HEK293 (cell line): ENCODE data around the gene BLTP3B.

Source experiments
- CTCF ChIP-seq: fragments of 450-650 bp; formaldehyde crosslinking; IDR thresholded peaks from 2 replicates; pipeline ENCODE4 v1.5.1; 2016; ENCODE audit warnings: missing biosample characterization, missing genetic modification characterization
- KLF9 ChIP-seq: fragments of 450-650 bp; formaldehyde crosslinking; IDR thresholded peaks from 2 replicates; pipeline ENCODE4 v1.5.1; 2016; ENCODE audit warnings: missing biosample characterization, missing genetic modification characterization, low read depth
- RBAK ChIP-seq: fragments of 450-650 bp; formaldehyde crosslinking; IDR thresholded peaks from 2 replicates; pipeline ENCODE4 v1.5.1; 2016; ENCODE audit warnings: missing biosample characterization, missing genetic modification characterization
- ZNF133 ChIP-seq: fragments of 450-650 bp; formaldehyde crosslinking; IDR thresholded peaks from 2 replicates; pipeline ENCODE4 v1.5.1; 2016; ENCODE audit warnings: missing biosample characterization, missing genetic modification characterization
- ZNF24 ChIP-seq: fragments of 450-650 bp; formaldehyde crosslinking; IDR thresholded peaks from 2 replicates; pipeline ENCODE4 v1.5.1; 2016; ENCODE audit warnings: missing biosample characterization, missing genetic modification characterization
- ZNF354C ChIP-seq: fragments of 450-650 bp; formaldehyde crosslinking; IDR thresholded peaks from 2 replicates; pipeline ENCODE4 v1.5.1; 2016; ENCODE audit warnings: missing biosample characterization, missing genetic modification characterization, low read depth, borderline replicate concordance
- ZNF692 ChIP-seq: fragments of 450-650 bp; formaldehyde crosslinking; IDR thresholded peaks from 2 replicates; pipeline ENCODE4 v1.5.1; 2016; ENCODE audit warnings: missing biosample characterization, missing genetic modification characterization
- TF ChIP-seq, protein P1 (sequence below): fragments of 450-650 bp; formaldehyde crosslinking; IDR thresholded peaks from 2 replicates; pipeline ENCODE4 v1.5.1; 2016; ENCODE audit warnings: missing biosample characterization, missing genetic modification characterization, borderline replicate concordance

- TF ChIP-seq CTCF (tag by site-specific recombination) (no peak), ZNF24 (no peak), RBAK (tag by site-specific recombination) (no peak), ZNF692 (tag by site-specific recombination) (no peak), KLF9 (tag by site-specific recombination) (no peak), ZNF354C (tag by site-specific recombination) (no peak), ZNF133 (no peak)
- TF ChIP-seq, protein P1, sequence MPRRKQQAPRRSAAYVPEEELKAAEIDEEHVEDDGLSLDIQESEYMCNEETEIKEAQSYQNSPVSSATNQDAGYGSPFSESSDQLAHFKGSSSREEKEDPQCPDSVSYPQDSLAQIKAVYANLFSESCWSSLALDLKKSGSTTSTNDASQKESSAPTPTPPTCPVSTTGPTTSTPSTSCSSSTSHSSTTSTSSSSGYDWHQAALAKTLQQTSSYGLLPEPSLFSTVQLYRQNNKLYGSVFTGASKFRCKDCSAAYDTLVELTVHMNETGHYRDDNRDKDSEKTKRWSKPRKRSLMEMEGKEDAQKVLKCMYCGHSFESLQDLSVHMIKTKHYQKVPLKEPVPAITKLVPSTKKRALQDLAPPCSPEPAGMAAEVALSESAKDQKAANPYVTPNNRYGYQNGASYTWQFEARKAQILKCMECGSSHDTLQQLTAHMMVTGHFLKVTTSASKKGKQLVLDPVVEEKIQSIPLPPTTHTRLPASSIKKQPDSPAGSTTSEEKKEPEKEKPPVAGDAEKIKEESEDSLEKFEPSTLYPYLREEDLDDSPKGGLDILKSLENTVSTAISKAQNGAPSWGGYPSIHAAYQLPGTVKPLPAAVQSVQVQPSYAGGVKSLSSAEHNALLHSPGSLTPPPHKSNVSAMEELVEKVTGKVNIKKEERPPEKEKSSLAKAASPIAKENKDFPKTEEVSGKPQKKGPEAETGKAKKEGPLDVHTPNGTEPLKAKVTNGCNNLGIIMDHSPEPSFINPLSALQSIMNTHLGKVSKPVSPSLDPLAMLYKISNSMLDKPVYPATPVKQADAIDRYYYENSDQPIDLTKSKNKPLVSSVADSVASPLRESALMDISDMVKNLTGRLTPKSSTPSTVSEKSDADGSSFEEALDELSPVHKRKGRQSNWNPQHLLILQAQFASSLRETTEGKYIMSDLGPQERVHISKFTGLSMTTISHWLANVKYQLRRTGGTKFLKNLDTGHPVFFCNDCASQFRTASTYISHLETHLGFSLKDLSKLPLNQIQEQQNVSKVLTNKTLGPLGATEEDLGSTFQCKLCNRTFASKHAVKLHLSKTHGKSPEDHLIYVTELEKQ (tag by site-specific recombination), result no peak
Measured at GRCh38 chr12:100165356-100165755, 22.7 kb upstream of the BLTP3B start.
